Measurements from ENCODE around the gene P2RX2.
"Not testable (repeated sequence)": the region's sequence is repeated elsewhere in the genome, so short reads cannot be mapped to it uniquely, and the experiment has no call there.

Gene P2RX2

GRCh38 chr12:132595183-132595582 lies 23.4 kb upstream of the P2RX2 start:
- H3K4me1 ChIP-seq (ENCODE audit: control insufficient read depth in 2 of 2, insufficient read depth in 1 of 2, low read depth in 1 of 2, low read length in 2 of 2) = peaks cover 5 to 7% of the 10 kb centered on the region in 2 donors
- no peak overlapping the region for H2BK15ac ChIP-seq (ENCODE audit: low read length)
- no peak overlapping the region for H2BK12ac ChIP-seq (ENCODE audit: low read length)
- peaks cover 0 to 18% (median 3%) of the 10 kb centered on the region in 3 experiments for H3K27me3 ChIP-seq (ENCODE audit: control insufficient read depth in 3 of 3, insufficient read depth in 3 of 3, low read depth in 1 of 3, low read length in 3 of 3)
- no peak overlapping the region for H3K9ac ChIP-seq (ENCODE audit: low read depth, low read length, poor library complexity)
- no peak overlapping the region for H4K8ac ChIP-seq (ENCODE audit: low read depth, low read length)
- H2AFZ ChIP-seq (ENCODE audit: low read length) = no peak overlapping the region
- H3K4ac ChIP-seq (ENCODE audit: low read length) = no peak overlapping the region
- no peak overlapping the region for H4K91ac ChIP-seq (ENCODE audit: low read depth, low read length, poor library complexity)
- no peak overlapping the region for H2AK5ac ChIP-seq (ENCODE audit: low read depth, low read length)
- no peaks in the 10 kb centered on the region for H3K79me1 ChIP-seq (ENCODE audit: low read depth, low read length)
- H2BK120ac ChIP-seq (ENCODE audit: low read depth, low read length) = no peak overlapping the region
- WGBS, 2 donors (ENCODE audit: extremely low coverage in 2 of 2, insufficient read length in 2 of 2, insufficient replicate concordance in 1 of 2) = no CpG with 5 or more reads among the region's 11 CpGs
- H2BK5ac ChIP-seq (ENCODE audit: low read length) = no peak overlapping the region
- H3K14ac ChIP-seq (ENCODE audit: low read length) = no peak overlapping the region
- no peak overlapping the region for H3K18ac ChIP-seq (ENCODE audit: low read length)
- H3K9me3 ChIP-seq (replicated peaks in 1 of 2; ENCODE audit: control insufficient read depth in 2 of 2, insufficient read depth in 1 of 2, low read depth in 1 of 2, low read length in 2 of 2) = peaks cover 2 to 6% of the 10 kb centered on the region in 2 donors
- no peak overlapping the region for H3K27ac ChIP-seq (replicated peaks; ENCODE audit: low read length)
- no peak overlapping the region for H3K4me3 ChIP-seq (ENCODE audit: low read length in 2 of 2)
- DNase-seq (ENCODE audit: low spot score) = no peak
- no peak overlapping the region for H3K23ac ChIP-seq (ENCODE audit: low read depth, low read length, poor library complexity)
- no peaks in the 10 kb centered on the region for H3K36me3 ChIP-seq (replicated peaks in 1 of 2; ENCODE audit: control insufficient read depth in 2 of 2, insufficient read depth in 2 of 2, low read length in 2 of 2)
- no peak overlapping the region for H3K4me2 ChIP-seq (ENCODE audit: insufficient read depth, low read length, poor library complexity, severe bottlenecking)

GRCh38 chr12:132596016-132596415 lies 22.6 kb upstream of the P2RX2 start:
- Histone ChIP-seq H3K4me3 (ENCODE audit: low read length in 2 of 2) (peak overlapping the region in 1 of 2 donors; percentile 40), H2AFZ (ENCODE audit: low read length) (no peak overlapping the region), H3K4me1 (ENCODE audit: control insufficient read depth in 2 of 2, insufficient read depth in 1 of 2, low read depth in 1 of 2, low read length in 2 of 2) (peaks cover 6 to 11% of the 10 kb centered on the region in 2 donors), H3K23ac (ENCODE audit: low read depth, low read length, poor library complexity) (peak overlapping the region; percentile 43), H2BK12ac (ENCODE audit: low read length) (no peak overlapping the region), H2AK5ac (ENCODE audit: low read depth, low read length) (peak overlapping the region; percentile 54), H4K91ac (ENCODE audit: low read depth, low read length, poor library complexity) (no peak overlapping the region), H3K79me1 (ENCODE audit: low read depth, low read length) (no peaks in the 10 kb centered on the region), H3K9ac (ENCODE audit: low read depth, low read length, poor library complexity) (no peak overlapping the region), H2BK5ac (ENCODE audit: low read length) (no peak overlapping the region), H2BK120ac (ENCODE audit: low read depth, low read length) (no peak overlapping the region), H3K9me3 (replicated peaks in 1 of 2; ENCODE audit: control insufficient read depth in 2 of 2, insufficient read depth in 1 of 2, low read depth in 1 of 2, low read length in 2 of 2) (peaks cover 2 to 6% of the 10 kb centered on the region in 2 donors), H3K14ac (ENCODE audit: low read length) (peak overlapping the region; percentile 67), H2BK15ac (ENCODE audit: low read length) (no peak overlapping the region), H3K4ac (ENCODE audit: low read length) (no peak overlapping the region), H3K27ac (replicated peaks; ENCODE audit: low read length) (no peak overlapping the region), H3K36me3 (replicated peaks in 1 of 2; ENCODE audit: control insufficient read depth in 2 of 2, insufficient read depth in 2 of 2, low read length in 2 of 2) (no peaks in the 10 kb centered on the region), H3K4me2 (ENCODE audit: insufficient read depth, low read length, poor library complexity, severe bottlenecking) (no peak overlapping the region), H3K27me3 (ENCODE audit: control insufficient read depth in 3 of 3, insufficient read depth in 3 of 3, low read depth in 1 of 3, low read length in 3 of 3) (peaks cover 0 to 26% (median 3%) of the 10 kb centered on the region in 3 experiments), H4K8ac (ENCODE audit: low read depth, low read length) (no peak overlapping the region), H3K18ac (ENCODE audit: low read length) (peak overlapping the region; percentile 90)
- WGBS, 2 donors (ENCODE audit: extremely low coverage in 2 of 2, insufficient read length in 2 of 2, insufficient replicate concordance in 1 of 2) = no CpG with 5 or more reads among the region's 18 CpGs
- no peak for DNase-seq (ENCODE audit: low spot score)

DNA sequence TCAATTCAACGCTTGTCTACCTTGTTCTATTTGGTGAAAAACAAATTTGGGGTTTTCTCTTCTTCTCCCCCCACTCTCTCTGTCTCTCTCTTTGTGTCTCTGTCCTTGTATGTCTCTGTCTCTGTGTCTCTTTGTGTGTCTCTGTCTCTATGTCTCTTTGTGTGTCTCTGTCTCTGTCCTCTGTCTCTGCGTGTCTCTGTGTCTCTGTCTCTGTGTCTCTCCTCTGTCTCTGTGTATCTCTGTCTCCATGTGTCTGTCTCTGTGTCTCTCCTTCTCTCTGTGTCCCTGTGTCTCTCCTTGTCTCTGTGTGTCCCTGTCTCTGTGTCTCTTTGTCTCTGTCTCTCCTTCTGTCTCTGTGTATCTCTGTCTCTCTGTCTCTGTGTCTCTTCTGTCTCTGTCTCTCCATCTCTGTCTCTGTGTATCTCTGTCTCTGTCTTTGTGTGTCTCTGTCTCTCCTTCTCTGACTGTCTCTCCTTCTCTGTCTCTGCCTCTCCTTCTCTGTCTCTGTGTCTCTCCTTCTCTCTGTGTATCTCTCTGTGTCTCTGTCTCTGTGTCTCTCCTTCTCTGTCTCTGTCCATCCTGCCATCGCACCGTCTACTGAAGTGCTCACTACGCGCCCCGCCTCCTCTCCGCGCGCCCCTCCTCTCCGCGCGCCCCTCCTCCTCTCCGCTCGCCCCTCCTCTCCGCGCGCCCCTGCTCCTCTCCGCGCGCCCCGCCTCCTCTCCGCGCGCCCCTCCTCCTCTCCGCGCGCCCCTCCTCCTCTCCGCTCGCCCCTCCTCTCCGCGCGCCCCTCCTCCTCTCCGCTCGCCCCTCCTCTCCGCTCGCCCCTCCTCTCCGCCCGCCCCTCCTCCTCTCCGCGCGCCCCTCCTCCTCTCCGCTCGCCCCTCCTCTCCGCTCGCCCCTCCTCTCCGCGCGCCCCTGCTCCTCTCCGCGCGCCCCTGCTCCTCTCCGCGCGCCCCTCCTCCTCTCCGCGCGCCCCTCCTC lies 21.0 kb upstream of the P2RX2 start:
- H3K27me3 ChIP-seq (ENCODE audit: control insufficient read depth in 3 of 3, insufficient read depth in 3 of 3, low read depth in 1 of 3, low read length in 3 of 3) = peaks cover 0 to 34% (median 0%) of the 10 kb centered on the region in 3 experiments
- DNase-seq (ENCODE audit: low spot score) = peak; percentile 50
- no peak overlapping the region for H2AK5ac ChIP-seq (ENCODE audit: low read depth, low read length)
- H4K91ac ChIP-seq (ENCODE audit: low read depth, low read length, poor library complexity) = no peak overlapping the region
- H3K9me3 ChIP-seq (replicated peaks in 1 of 2; ENCODE audit: control insufficient read depth in 2 of 2, insufficient read depth in 1 of 2, low read depth in 1 of 2, low read length in 2 of 2) = no peaks in the 10 kb centered on the region
- H3K36me3 ChIP-seq (replicated peaks in 1 of 2; ENCODE audit: control insufficient read depth in 2 of 2, insufficient read depth in 2 of 2, low read length in 2 of 2) = no peaks in the 10 kb centered on the region
- H3K4ac ChIP-seq (ENCODE audit: low read length) = no peak overlapping the region
- no peaks in the 10 kb centered on the region for H3K79me1 ChIP-seq (ENCODE audit: low read depth, low read length)
- H3K18ac ChIP-seq (ENCODE audit: low read length) = no peak overlapping the region
- H4K8ac ChIP-seq (ENCODE audit: low read depth, low read length) = no peak overlapping the region
- peak overlapping the region; percentile 58 for H2AFZ ChIP-seq (ENCODE audit: low read length)
- peak overlapping the region; percentile 37 for H3K4me2 ChIP-seq (ENCODE audit: insufficient read depth, low read length, poor library complexity, severe bottlenecking)
- H3K23ac ChIP-seq (ENCODE audit: low read depth, low read length, poor library complexity) = no peak overlapping the region
- H3K4me3 ChIP-seq (ENCODE audit: low read length in 2 of 2) = peak overlapping the region; percentile 44 to 63
- no peak overlapping the region for H3K9ac ChIP-seq (ENCODE audit: low read depth, low read length, poor library complexity)
- no peak overlapping the region for H2BK12ac ChIP-seq (ENCODE audit: low read length)
- no peak overlapping the region for H2BK5ac ChIP-seq (ENCODE audit: low read length)
- H3K4me1 ChIP-seq (ENCODE audit: control insufficient read depth in 2 of 2, insufficient read depth in 1 of 2, low read depth in 1 of 2, low read length in 2 of 2) = peaks cover 8 to 21% of the 10 kb centered on the region in 2 donors
- no peak overlapping the region for H3K14ac ChIP-seq (ENCODE audit: low read length)
- H3K27ac ChIP-seq (replicated peaks; ENCODE audit: low read length) = no peak overlapping the region
- no CpG with 5 or more reads among the region's 58 CpGs for WGBS, 2 donors (ENCODE audit: extremely low coverage in 2 of 2, insufficient read length in 2 of 2, insufficient replicate concordance in 1 of 2)
- H2BK120ac ChIP-seq (ENCODE audit: low read depth, low read length) = no peak overlapping the region
- H2BK15ac ChIP-seq (ENCODE audit: low read length) = no peak overlapping the region

DNA sequence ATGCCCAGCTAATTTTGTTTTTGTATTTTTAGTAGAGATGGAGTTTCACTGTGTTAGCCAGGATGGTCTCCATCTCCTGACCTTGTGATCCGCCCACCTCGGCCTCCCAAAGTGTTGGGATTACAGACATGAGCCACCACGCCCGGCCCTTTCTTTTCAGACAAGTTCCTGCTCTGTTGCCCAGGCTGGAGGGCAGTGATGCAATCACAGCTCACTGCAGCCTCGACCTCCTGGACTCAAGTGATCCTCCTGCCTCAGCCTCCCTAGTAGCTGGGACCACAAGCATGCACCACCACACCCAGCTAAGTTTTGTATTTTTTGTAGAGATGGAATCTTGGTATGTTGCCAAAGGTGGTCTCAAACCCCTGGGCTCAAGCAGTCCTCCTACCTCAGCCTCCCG lies 19.1 kb upstream of the P2RX2 start:
- H4K91ac ChIP-seq (ENCODE audit: low read depth, low read length, poor library complexity); H2BK5ac ChIP-seq (ENCODE audit: low read length); H2BK15ac ChIP-seq (ENCODE audit: low read length); DNase-seq (ENCODE audit: low spot score); H3K27ac ChIP-seq (replicated peaks; ENCODE audit: low read length); H3K79me1 ChIP-seq (ENCODE audit: low read depth, low read length); H3K18ac ChIP-seq (ENCODE audit: low read length); H3K23ac ChIP-seq (ENCODE audit: low read depth, low read length, poor library complexity); H3K36me3 ChIP-seq (replicated peaks in 1 of 2; ENCODE audit: control insufficient read depth in 2 of 2, insufficient read depth in 2 of 2, low read length in 2 of 2); H2AFZ ChIP-seq (ENCODE audit: low read length); H3K4ac ChIP-seq (ENCODE audit: low read length); H3K9me3 ChIP-seq (replicated peaks in 1 of 2; ENCODE audit: control insufficient read depth in 2 of 2, insufficient read depth in 1 of 2, low read depth in 1 of 2, low read length in 2 of 2); H2BK12ac ChIP-seq (ENCODE audit: low read length); H3K4me2 ChIP-seq (ENCODE audit: insufficient read depth, low read length, poor library complexity, severe bottlenecking); H2AK5ac ChIP-seq (ENCODE audit: low read depth, low read length); H2BK120ac ChIP-seq (ENCODE audit: low read depth, low read length); H3K4me3 ChIP-seq (ENCODE audit: low read length in 2 of 2); H3K14ac ChIP-seq (ENCODE audit: low read length); H4K8ac ChIP-seq (ENCODE audit: low read depth, low read length); H3K9ac ChIP-seq (ENCODE audit: low read depth, low read length, poor library complexity): not testable (repeated sequence)
- peaks cover 0 to 36% (median 0%) of the 10 kb centered on the region in 3 experiments for H3K27me3 ChIP-seq (ENCODE audit: control insufficient read depth in 3 of 3, insufficient read depth in 3 of 3, low read depth in 1 of 3, low read length in 3 of 3)
- no CpG with 5 or more reads among the region's 6 CpGs for WGBS, 2 donors (ENCODE audit: extremely low coverage in 2 of 2, insufficient read length in 2 of 2, insufficient replicate concordance in 1 of 2)
- peaks cover 17 to 33% of the 10 kb centered on the region in 2 donors for H3K4me1 ChIP-seq (ENCODE audit: control insufficient read depth in 2 of 2, insufficient read depth in 1 of 2, low read depth in 1 of 2, low read length in 2 of 2)
